H1 (cell line): ENCODE measurements around the gene PKD1.
"Not testable (repeated sequence)": the region's sequence is repeated elsewhere in the genome, so short reads cannot be mapped to it uniquely, and the experiment has no call there.

Source experiments
- ATF3 ChIP-seq: IDR thresholded peaks from 2 replicates; pipeline ENCODE4 v1.6.1; 2011; ENCODE audit warnings: low read depth, mild to moderate bottlenecking, low read length; ENCODE audit not compliant: insufficient read depth
- BCL11A ChIP-seq, 2 experiments: IDR thresholded peaks; one replicate each; pipeline ENCODE4 v1.6.1; 2011; ENCODE audit warnings: low read depth in 2 of 2, low read length in 2 of 2, mild to moderate bottlenecking in 2 of 2
- CTCF ChIP-seq, 3 experiments: IDR thresholded peaks; 1 replicate in 2 of 3; 2 replicates in 1 of 3; pipeline versions ENCODE4 v1.5.1 to v1.6.1; 2011; ENCODE audit warnings: low read length in 3 of 3, mild to moderate bottlenecking in 3 of 3, inconsistent platforms in 2 of 3, low read depth in 1 of 3, moderate library complexity in 1 of 3; ENCODE audit not compliant: insufficient read depth in 1 of 3; ENCODE audit errors: control extremely low read depth in 1 of 3
- EP300 ChIP-seq, 2 experiments: IDR thresholded peaks; 1 replicate in 1 of 2; 2 replicates in 1 of 2; pipeline ENCODE4 v1.6.1; 2011 to 2012; ENCODE audit warnings: low read depth in 2 of 2, low read length in 2 of 2, mild to moderate bottlenecking in 2 of 2, borderline replicate concordance in 1 of 2, inconsistent platforms in 1 of 2, moderate library complexity in 1 of 2
- FOSL1 ChIP-seq: IDR thresholded peaks from 2 replicates; pipeline ENCODE4 v1.6.1; 2011; ENCODE audit warnings: mild to moderate bottlenecking, low read depth, low read length, moderate library complexity; ENCODE audit not compliant: insufficient read depth
- JUND ChIP-seq: IDR thresholded peaks from 2 replicates; pipeline ENCODE4 v1.6.1; 2011; ENCODE audit warnings: mild to moderate bottlenecking, improper control_type of control experiment, low read length
- MAFK ChIP-seq: IDR thresholded peaks from 2 replicates; pipeline ENCODE4 v1.6.1; 2012; ENCODE audit warnings: low read depth, mild to moderate bottlenecking, improper control_type of control experiment, low read length
- POLR2A ChIP-seq, 2 experiments: IDR thresholded peaks; 1 replicate in 1 of 2; 2 replicates in 1 of 2; pipeline ENCODE4 v1.6.1; 2011; ENCODE audit warnings: low read depth in 2 of 2, low read length in 2 of 2, mild to moderate bottlenecking in 2 of 2; ENCODE audit errors: control extremely low read depth in 1 of 2
- POLR2AphosphoS5 ChIP-seq: IDR thresholded peaks from 2 replicates; pipeline ENCODE4 v1.6.1; 2011; ENCODE audit warnings: low read depth, low read length
- POU5F1 ChIP-seq: IDR thresholded peaks from 2 replicates; pipeline ENCODE4 v1.6.1; 2011; ENCODE audit warnings: low read depth, mild to moderate bottlenecking, low read length, moderate library complexity
- RFX5 ChIP-seq: IDR thresholded peaks from 2 replicates; pipeline ENCODE4 v1.6.1; 2011; ENCODE audit warnings: low read depth, low read length, improper control_type of control experiment, borderline replicate concordance
- RXRA ChIP-seq: IDR thresholded peaks from 2 replicates; pipeline ENCODE4 v1.6.1; 2011; ENCODE audit warnings: low read depth, mild to moderate bottlenecking, low read length, moderate library complexity; ENCODE audit not compliant: insufficient read depth
- TAF1 ChIP-seq: IDR thresholded peaks from 2 replicates; pipeline ENCODE4 v1.6.1; 2011; ENCODE audit warnings: mild to moderate bottlenecking, low read depth, low read length
- YY1 ChIP-seq: IDR thresholded peaks from 2 replicates; pipeline ENCODE4 v1.6.1; 2011; ENCODE audit warnings: low read depth, mild to moderate bottlenecking, low read length

- TF ChIP-seq RXRA; RFX5; EP300 (IDR thresholded peaks at IDR 0.05; ENCODE audit: borderline replicate concordance in 1 of 2, low read depth in 2 of 2, low read length in 2 of 2); CTCF (IDR thresholded peaks at IDR 0.05; ENCODE audit: control extremely low read depth in 1 of 3, insufficient read depth in 1 of 3, low read depth in 1 of 3, low read length in 3 of 3); ATF3; MAFK; POU5F1; YY1; BCL11A (IDR thresholded peaks at IDR 0.05; ENCODE audit: low read depth in 2 of 2, low read length in 2 of 2); JUND; FOSL1; POLR2A (IDR thresholded peaks at IDR 0.05; ENCODE audit: control extremely low read depth in 1 of 2, low read depth in 2 of 2, low read length in 2 of 2); POLR2AphosphoS5; TAF1: not testable (repeated sequence)
These were observed 38.0 kb downstream of the PKD1 start for GRCh38 chr16:2097689-2098088.
